Spleen (tissue), 11 donors: ENCODE data around the gene NFIC. TPM values are rescaled to one million over a fixed set of nuclear protein-coding genes. Genes with fewer than 3 reads are reported as not detected.

Experiments used
- DNase-seq: peaks from one replicate; pipeline ENCODE4 v3.0.0-alpha.2; 2020
- H3K27ac ChIP-seq, 8 donors: fragments of 200-600 bp; sonication (generic) in 7 of 8; 1 replicate in 4 of 8; 2 replicates in 4 of 8; pipeline versions ENCODE4 v1.5.0 to v1.8.0; 2016 to 2021; ENCODE audit warnings: inconsistent platforms in 4 of 8, mild to moderate bottlenecking in 4 of 8, moderate library complexity in 1 of 8
- H3K27me3 ChIP-seq, 7 donors: fragments of 200-600 bp; sonication (generic) in 6 of 7; replicated peaks in 1 of 7; 1 replicate in 4 of 7; 2 replicates in 3 of 7; pipeline versions ENCODE4 v1.5.0 to v1.8.0; 2016 to 2021; ENCODE audit warnings: inconsistent platforms in 3 of 7, mild to moderate bottlenecking in 1 of 7
- H3K36me3 ChIP-seq, 6 donors: fragments of 200-600 bp; sonication (generic) in 5 of 6; 1 replicate in 4 of 6; 2 replicates in 2 of 6; pipeline versions ENCODE4 v1.5.0 to v1.8.0; 2016 to 2021; ENCODE audit warnings: inconsistent platforms in 2 of 6
- H3K4me1 ChIP-seq, 6 donors: fragments of 200-600 bp; sonication (generic) in 5 of 6; 1 replicate in 3 of 6; 2 replicates in 3 of 6; pipeline versions ENCODE4 v1.5.0 to v1.8.0; 2016 to 2021; ENCODE audit warnings: inconsistent platforms in 3 of 6
- H3K4me3 ChIP-seq, 8 donors: fragments of 200-600 bp; sonication (generic) in 7 of 8; 1 replicate in 4 of 8; 2 replicates in 4 of 8; pipeline versions ENCODE4 v1.5.0 to v1.8.0; 2016 to 2021; ENCODE audit warnings: inconsistent platforms in 4 of 8, mild to moderate bottlenecking in 4 of 8, moderate library complexity in 2 of 8
- H3K9me3 ChIP-seq, 8 donors: fragments of 200-600 bp; sonication (generic) in 7 of 8; 1 replicate in 4 of 8; 2 replicates in 4 of 8; pipeline versions ENCODE4 v1.5.0 to v1.8.0; 2016 to 2021; ENCODE audit warnings: inconsistent platforms in 4 of 8
- CTCF ChIP-seq, 11 experiments: fragments of 200-600 bp in 7 of 11; fragments of 450-650 bp in 4 of 11; sonication (generic) in 4 of 11; IDR thresholded peaks in 8 of 11; conservative IDR thresholded peaks in 3 of 11; 1 replicate in 7 of 11; 2 replicates in 4 of 11; pipeline versions ENCODE4 v1.4.0 to v1.8.0; 2016 to 2021; ENCODE audit warnings: antibody characterized with exemption in 11 of 11, inconsistent platforms in 4 of 11, mild to moderate bottlenecking in 1 of 11
- POLR2A ChIP-seq, 3 donors: fragments of 450-650 bp; IDR thresholded peaks; one replicate each; pipeline ENCODE4 v1.5.1; 2017; ENCODE audit warnings: antibody characterized with exemption in 3 of 3, mild to moderate bottlenecking in 1 of 3
- POLR2AphosphoS5 ChIP-seq, 3 donors: sonication (generic); formaldehyde crosslinking; IDR thresholded peaks; one replicate each; pipeline ENCODE4 v1.5.1; 2017; ENCODE audit warnings: antibody characterized with exemption in 3 of 3
- WGBS, 5 donors: extraction: QIAGEN DNeasy Blood & Tissue Kit in 3 of 5; methylation state at CpG; one replicate each; pipeline versions ENCODE4 v1.1.5 to v1.1.7; 2013 to 2018; 5-methylcytosine and 5-hydroxymethylcytosine counted together
- intact Hi-C: fragments of 100-400 bp; cut with DNase I; formaldehyde crosslinking; loops from one replicate; pipeline ENCODE4 v1.15.0; 2023; ENCODE audit warnings: low total_unique reads
- polyA plus RNA-seq, 3 donors: library from polyadenylated mRNA; stranded (reverse); fragments of 200-250 nt; gene quantifications; one replicate each; pipeline ENCODE4 v1.2.1, GENCODE V29; 2013
- total RNA-seq, 7 donors: library from RNA; depleted of rRNA in 3 of 7; stranded (reverse); fragments of >200 nt in 3 of 7; fragmentation: NEBNext Ultra II Directional in 4 of 7; extraction: Animal tissue kit (Norgen Biotek cat#: 25700) in 4 of 7; gene quantifications; one replicate each; pipeline versions ENCODE4 v1.1.0 to v1.2.1, GENCODE V29; 2016 to 2021
- donor health status: healthy with polysubstance abuse.
- donor health status: DM: no; HTN: no; CAD: no; lungs with moderate emphysema.
- donor health status: DM: no; HTN: no; CAD: no.
- donor health status: Bipolar disorder and iron deficiency.
- donor health status: healthy.
- donor health status: DM: no; HTN: no; CAD: no.
- donor health status: DM: yes; HTN: yes; CAD: no.

NFIC gene
- total and polyA plus RNA-seq, 10 donors, result 4.1 to 125 (median 74.4) TPM

GRCh38 chr19:3368848-3369336 lies 2.5 kb downstream of the NFIC start:
- TF ChIP-seq POLR2AphosphoS5 (IDR thresholded peaks at IDR 0.05), result no peak
- TF ChIP-seq POLR2A (IDR thresholded peaks at IDR 0.05), result no peak
- TF ChIP-seq CTCF (IDR thresholded peaks at IDR 0.05 in 8 of 11, conservative IDR thresholded peaks at IDR 0.05 in 3 of 11), result no peak
- intact Hi-C loops, result loop anchor here (10.0 kb wide), 1 partner anchor 56 kb away; no protein-coding TSS in a partner anchor
- peak overlapping the region; percentile 5 to 96 (median 92) for H3K27ac ChIP-seq
- DNase-seq, result no peak
- H3K27me3 ChIP-seq, result peaks cover 0 to 21% (median 0%) of the 10 kb centered on the region in 7 donors
- H3K36me3 ChIP-seq, result no peaks in the 10 kb centered on the region
- H3K9me3 ChIP-seq, result no peaks in the 10 kb centered on the region
- peak overlapping the region in 6 of 8 donors; percentile 15 to 84 (median 68) for H3K4me3 ChIP-seq
- WGBS, 5 donors, result 38 to 55% (median 39%) methylated on average over 4 of the region's 4 CpGs
- H3K4me1 ChIP-seq, result peaks cover 27 to 98% (median 78%) of the 10 kb centered on the region in 6 donors

GRCh38 chr19:3369337-3370213 lies 3.2 kb downstream of the NFIC start:
- Histone ChIP-seq H3K27ac (peak overlapping the region; percentile 19 to 96 (median 90)), H3K27me3 (peaks cover 0 to 21% (median 0%) of the 10 kb centered on the region in 7 donors)

GRCh38 chr19:3370214-3370720 lies 3.9 kb downstream of the NFIC start:
- no peak for DNase-seq
- peak overlapping the region; percentile 19 to 96 (median 90) for H3K27ac ChIP-seq
- peaks cover 0 to under 1% (median 0%) of the 10 kb centered on the region in 6 donors for H3K36me3 ChIP-seq
- H3K27me3 ChIP-seq, result peaks cover 0 to 21% (median 0%) of the 10 kb centered on the region in 7 donors
- peaks cover 24 to 98% (median 82%) of the 10 kb centered on the region in 6 donors for H3K4me1 ChIP-seq
- no peak for TF ChIP-seq CTCF (IDR thresholded peaks at IDR 0.05 in 8 of 11, conservative IDR thresholded peaks at IDR 0.05 in 3 of 11)
- TF ChIP-seq POLR2A (IDR thresholded peaks at IDR 0.05), result no peak
- no peak for TF ChIP-seq POLR2AphosphoS5 (IDR thresholded peaks at IDR 0.05)
- no peaks in the 10 kb centered on the region for H3K9me3 ChIP-seq
- intact Hi-C loops, result no loop called here
- 65 to 73% (median 70%) methylated on average over 12 to 14 of the region's 14 CpGs for WGBS, 5 donors
- H3K4me3 ChIP-seq, result peak overlapping the region in 4 of 8 donors; percentile 22 to 84 (median 70)

More at GRCh38 chr19:3369337-3370213, 3.2 kb downstream of the NFIC start:
- no peaks in the 10 kb centered on the region for H3K9me3 ChIP-seq
- no peaks in the 10 kb centered on the region for H3K36me3 ChIP-seq
- intact Hi-C loops, result loop anchor here (10.0 kb wide), 1 partner anchor 55 kb away; no protein-coding TSS in a partner anchor
- peaks cover 27 to 98% (median 83%) of the 10 kb centered on the region in 6 donors for H3K4me1 ChIP-seq
- 13 to 29% (median 23%) methylated on average over 41 to 42 of the region's 42 CpGs for WGBS, 5 donors
- peak; percentile 84 for DNase-seq
- peak overlapping the region; percentile 10 to 84 (median 24) for H3K4me3 ChIP-seq
- no peak for TF ChIP-seq CTCF (IDR thresholded peaks at IDR 0.05 in 8 of 11, conservative IDR thresholded peaks at IDR 0.05 in 3 of 11)
- peak in 2 of 3 donors; percentile 35 to 45 for TF ChIP-seq POLR2AphosphoS5 (IDR thresholded peaks at IDR 0.05)
- TF ChIP-seq POLR2A (IDR thresholded peaks at IDR 0.05), result no peak
